OCI-LY1 (cell line): ENCODE data around the gene KIRREL3.

Source experiments
- H2AFZ ChIP-seq: fragments of 200-600 bp; sonication (generic), shearing (Covaris generic); 2 replicates; pipeline ENCODE4 v1.6.0; 2014; ENCODE audit warnings: antibody characterized with exemption, mild to moderate bottlenecking, low read length
- H3F3A ChIP-seq: fragments of 200-600 bp; sonication (generic), shearing (Covaris generic); 2 replicates; pipeline ENCODE4 v1.6.0; 2014; ENCODE audit warnings: mild to moderate bottlenecking, antibody characterized with exemption, low read length, moderate library complexity; ENCODE audit not compliant: insufficient read depth
- H3K27ac ChIP-seq: fragments of 200-600 bp; sonication (generic); 2 replicates; pipeline ENCODE4 v1.5.1; 2014; ENCODE audit warnings: low read length, mixed run types, mild to moderate bottlenecking, low read depth; ENCODE audit not compliant: poor library complexity, severe bottlenecking
- H3K27me3 ChIP-seq: fragments of 200-600 bp; sonication (generic); 2 replicates; pipeline ENCODE4 v1.6.0; 2014; ENCODE audit warnings: antibody characterized with exemption, mild to moderate bottlenecking, low read length, moderate library complexity; ENCODE audit not compliant: insufficient read depth
- H3K36me3 ChIP-seq: fragments of 200-600 bp; sonication (generic); 2 replicates; pipeline ENCODE4 v1.6.1; 2014; ENCODE audit warnings: mild to moderate bottlenecking, antibody characterized with exemption, low read length, moderate library complexity, mixed read lengths; ENCODE audit not compliant: insufficient read depth
- H3K4me1 ChIP-seq: fragments of 200-600 bp; sonication (generic); 2 replicates; pipeline ENCODE4 v1.5.1; 2014; ENCODE audit warnings: mild to moderate bottlenecking, low read length, moderate library complexity; ENCODE audit not compliant: insufficient read depth, severe bottlenecking
- H3K4me2 ChIP-seq: fragments of 200-600 bp; sonication (generic), shearing (Covaris generic); 2 replicates; pipeline ENCODE4 v1.6.1; 2014; ENCODE audit warnings: low read length
- H3K4me3 ChIP-seq: fragments of 200-600 bp; sonication (generic); 2 replicates; pipeline ENCODE4 v1.5.1; 2014; ENCODE audit warnings: low read length, low read depth, mild to moderate bottlenecking, mixed read lengths; ENCODE audit not compliant: poor library complexity, severe bottlenecking
- H3K79me2 ChIP-seq: fragments of 200-600 bp; shearing (Covaris generic); 2 replicates; pipeline ENCODE4 v1.6.1; 2016; ENCODE audit warnings: mixed run types, low read length, mixed read lengths; ENCODE audit not compliant: insufficient read depth
- H3K9ac ChIP-seq: fragments of 200-600 bp; sonication (generic), shearing (Covaris generic); 2 replicates; pipeline ENCODE4 v1.6.1; 2014; ENCODE audit warnings: mild to moderate bottlenecking, low read length, mixed read lengths
- H3K9me2 ChIP-seq: fragments of 200-600 bp; sonication (generic), shearing (Covaris generic); 2 replicates; pipeline ENCODE4 v1.6.1; 2014; ENCODE audit warnings: low read depth, mild to moderate bottlenecking, low read length, mixed read lengths
- H3K9me3 ChIP-seq: fragments of 200-600 bp; shearing (Covaris generic); 2 replicates; pipeline ENCODE4 v1.6.1; 2014; ENCODE audit warnings: low read length, mixed read lengths
- H4K20me1 ChIP-seq: fragments of 200-600 bp; sonication (generic), shearing (Covaris generic); 2 replicates; pipeline ENCODE4 v1.6.0; 2016; ENCODE audit warnings: mild to moderate bottlenecking, low read length; ENCODE audit not compliant: insufficient read depth
- EZH2 ChIP-seq: fragments of 200-600 bp; sonication (generic), shearing (Covaris generic); IDR thresholded peaks from 2 replicates; pipeline ENCODE4 v1.8.0; 2017; ENCODE audit warnings: borderline replicate concordance, mixed run types, mild to moderate bottlenecking, antibody characterized with exemption, low read length, moderate library complexity, mixed read lengths
- TF ChIP-seq, protein P1 (sequence below): fragments of 200-600 bp; sonication (generic), shearing (Covaris generic); IDR thresholded peaks from 2 replicates; pipeline ENCODE4 v1.5.1; 2017; ENCODE audit warnings: mild to moderate bottlenecking, antibody characterized with exemption, low read length, moderate library complexity, mixed read lengths

The KIRREL3 gene

GRCh38 chr11:126963603-126964363 lies 36.8 kb downstream of the KIRREL3 start:
- H3K27me3 ChIP-seq = no peaks in the 10 kb centered on the region
- no peak overlapping the region for H3K4me3 ChIP-seq
- no peak overlapping the region for H3K4me2 ChIP-seq
- no peaks in the 10 kb centered on the region for H3K9me3 ChIP-seq
- no peak overlapping the region for H2AFZ ChIP-seq
- H3K9ac ChIP-seq = no peak overlapping the region
- H3K36me3 ChIP-seq = no peaks in the 10 kb centered on the region
- no peak overlapping the region for H3K27ac ChIP-seq
- TF ChIP-seq, protein P1, sequence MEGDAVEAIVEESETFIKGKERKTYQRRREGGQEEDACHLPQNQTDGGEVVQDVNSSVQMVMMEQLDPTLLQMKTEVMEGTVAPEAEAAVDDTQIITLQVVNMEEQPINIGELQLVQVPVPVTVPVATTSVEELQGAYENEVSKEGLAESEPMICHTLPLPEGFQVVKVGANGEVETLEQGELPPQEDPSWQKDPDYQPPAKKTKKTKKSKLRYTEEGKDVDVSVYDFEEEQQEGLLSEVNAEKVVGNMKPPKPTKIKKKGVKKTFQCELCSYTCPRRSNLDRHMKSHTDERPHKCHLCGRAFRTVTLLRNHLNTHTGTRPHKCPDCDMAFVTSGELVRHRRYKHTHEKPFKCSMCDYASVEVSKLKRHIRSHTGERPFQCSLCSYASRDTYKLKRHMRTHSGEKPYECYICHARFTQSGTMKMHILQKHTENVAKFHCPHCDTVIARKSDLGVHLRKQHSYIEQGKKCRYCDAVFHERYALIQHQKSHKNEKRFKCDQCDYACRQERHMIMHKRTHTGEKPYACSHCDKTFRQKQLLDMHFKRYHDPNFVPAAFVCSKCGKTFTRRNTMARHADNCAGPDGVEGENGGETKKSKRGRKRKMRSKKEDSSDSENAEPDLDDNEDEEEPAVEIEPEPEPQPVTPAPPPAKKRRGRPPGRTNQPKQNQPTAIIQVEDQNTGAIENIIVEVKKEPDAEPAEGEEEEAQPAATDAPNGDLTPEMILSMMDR = no peak
- TF ChIP-seq EZH2 = no peak
- H4K20me1 ChIP-seq = no peaks in the 10 kb centered on the region
- H3K79me2 ChIP-seq = no peaks in the 10 kb centered on the region
- H3F3A ChIP-seq = no peaks in the 10 kb centered on the region
- H3K4me1 ChIP-seq = no peaks in the 10 kb centered on the region
- no peaks in the 10 kb centered on the region for H3K9me2 ChIP-seq

GRCh38 chr11:126963115-126963514 lies 37.5 kb downstream of the KIRREL3 start:
- Histone ChIP-seq H3K4me1 (no peaks in the 10 kb centered on the region), H3K9me3 (no peaks in the 10 kb centered on the region), H3K36me3 (no peaks in the 10 kb centered on the region), H3K9ac (no peak overlapping the region), H3K4me3 (no peak overlapping the region), H3F3A (no peaks in the 10 kb centered on the region), H3K9me2 (no peaks in the 10 kb centered on the region), H3K27me3 (no peaks in the 10 kb centered on the region), H4K20me1 (no peaks in the 10 kb centered on the region), H3K4me2 (no peak overlapping the region), H3K79me2 (no peaks in the 10 kb centered on the region), H2AFZ (no peak overlapping the region), H3K27ac (no peak overlapping the region)
- TF ChIP-seq, protein P1 = no peak
- no peak for TF ChIP-seq EZH2

DNA sequence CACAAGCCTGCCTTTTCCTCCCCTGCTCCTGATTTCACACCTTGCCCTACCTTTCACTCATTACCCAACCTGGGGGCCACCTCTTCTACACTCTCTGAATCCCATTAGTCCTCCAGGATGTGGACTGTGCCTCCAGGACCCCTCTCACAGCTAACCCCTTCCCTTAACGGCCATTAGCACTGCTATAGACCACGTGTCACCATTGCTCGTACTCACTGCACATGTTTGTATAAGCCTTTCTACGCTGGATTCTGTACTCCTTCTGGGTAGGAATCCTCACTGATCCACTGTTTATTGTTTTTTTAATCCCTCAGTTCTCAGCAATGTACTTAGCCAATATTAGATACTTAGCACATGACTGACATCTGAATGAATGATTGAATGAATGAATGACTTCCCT lies 40.9 kb downstream of the KIRREL3 start:
- Histone ChIP-seq H3K4me2 (no peak overlapping the region), H3K4me3 (no peak overlapping the region), H3K4me1 (no peaks in the 10 kb centered on the region), H3K9me3 (no peaks in the 10 kb centered on the region), H4K20me1 (no peaks in the 10 kb centered on the region), H3K9ac (no peak overlapping the region), H3K27me3 (no peaks in the 10 kb centered on the region), H3K79me2 (no peaks in the 10 kb centered on the region), H3K9me2 (no peaks in the 10 kb centered on the region), H3K27ac (no peak overlapping the region), H3F3A (no peaks in the 10 kb centered on the region), H3K36me3 (no peaks in the 10 kb centered on the region), H2AFZ (no peak overlapping the region)
- TF ChIP-seq, protein P1 = no peak
- no peak for TF ChIP-seq EZH2
